Upper lobe of left lung (tissue), 6 donors: ENCODE results near the gene EPX. TPM values are rescaled to one million over a fixed set of nuclear protein-coding genes. Genes with fewer than 3 reads are reported as not detected.

ENCODE experiments used
- ATAC-seq, 2 donors: fragments of 200-7000 bp; cut with Tn5 transposase; one replicate each; pipeline ENCODE4 v1.9.1; 2022; ENCODE audit warnings: mild to moderate bottlenecking in 2 of 2, moderate library complexity in 2 of 2; ENCODE audit not compliant: low FRiP score in 2 of 2
- DNase-seq, 2 donors: peaks; one replicate each; pipeline ENCODE4 v3.0.0-alpha.2; 2019 to 2020
- H3K27ac ChIP-seq, 4 donors: fragments of 200-600 bp; sonication (generic); one replicate each; pipeline ENCODE4 v1.5.1; 2016 to 2019
- H3K27me3 ChIP-seq, 4 donors: fragments of 200-600 bp; sonication (generic); one replicate each; pipeline ENCODE4 v1.5.1; 2017 to 2019
- H3K36me3 ChIP-seq, 4 donors: fragments of 200-600 bp; sonication (generic); one replicate each; pipeline ENCODE4 v1.5.1; 2016 to 2019
- H3K4me1 ChIP-seq, 4 donors: fragments of 200-600 bp; sonication (generic); one replicate each; pipeline ENCODE4 v1.5.1; 2018 to 2019
- H3K4me3 ChIP-seq, 4 donors: fragments of 200-600 bp; sonication (generic); one replicate each; pipeline ENCODE4 v1.5.1; 2017 to 2019; ENCODE audit warnings: mild to moderate bottlenecking in 2 of 4, moderate library complexity in 1 of 4
- H3K9me3 ChIP-seq, 4 donors: fragments of 200-600 bp; sonication (generic); one replicate each; pipeline ENCODE4 v1.5.1; 2018 to 2019
- CTCF ChIP-seq, 6 experiments: fragments of 450-650 bp in 4 of 6; fragments of 200-600 bp in 2 of 6; sonication (generic) in 2 of 6; IDR thresholded peaks; one replicate each; pipeline ENCODE4 v1.5.1; 2016 to 2019; ENCODE audit warnings: antibody characterized with exemption in 6 of 6
- EP300 ChIP-seq, 4 donors: sonication (generic); formaldehyde crosslinking; IDR thresholded peaks; one replicate each; pipeline ENCODE4 v1.5.1; 2017; ENCODE audit warnings: antibody characterized with exemption in 4 of 4, control low read depth in 2 of 4
- POLR2A ChIP-seq, 4 donors: fragments of 450-650 bp; IDR thresholded peaks; one replicate each; pipeline ENCODE4 v1.5.1; 2016 to 2017; ENCODE audit warnings: antibody characterized with exemption in 4 of 4, mild to moderate bottlenecking in 2 of 4
- POLR2AphosphoS5 ChIP-seq, 2 donors: sonication (generic); formaldehyde crosslinking; IDR thresholded peaks; one replicate each; pipeline ENCODE4 v1.5.1; 2017; ENCODE audit warnings: antibody characterized with exemption in 2 of 2
- WGBS, 2 donors: methylation state at CpG; one replicate each; pipeline ENCODE4 v1.1.5; 2017 to 2018; 5-methylcytosine and 5-hydroxymethylcytosine counted together
- total RNA-seq, 6 donors: library from RNA; depleted of rRNA in 4 of 6; stranded (reverse); fragments of >200 nt in 4 of 6; gene quantifications; one replicate each; pipeline versions ENCODE4 v1.1.0 to v1.2.1, GENCODE V29; 2016 to 2021
- donor health status: DM: no; HTN: no; CAD: no; lungs with moderate emphysema.
- donor health status: DM: no; HTN: yes; CAD: no; lungs with severe emphysema.

The EPX gene
- total RNA-seq, 6 donors from 2014 or later = 0.10 TPM; not detected in 5

DNA sequence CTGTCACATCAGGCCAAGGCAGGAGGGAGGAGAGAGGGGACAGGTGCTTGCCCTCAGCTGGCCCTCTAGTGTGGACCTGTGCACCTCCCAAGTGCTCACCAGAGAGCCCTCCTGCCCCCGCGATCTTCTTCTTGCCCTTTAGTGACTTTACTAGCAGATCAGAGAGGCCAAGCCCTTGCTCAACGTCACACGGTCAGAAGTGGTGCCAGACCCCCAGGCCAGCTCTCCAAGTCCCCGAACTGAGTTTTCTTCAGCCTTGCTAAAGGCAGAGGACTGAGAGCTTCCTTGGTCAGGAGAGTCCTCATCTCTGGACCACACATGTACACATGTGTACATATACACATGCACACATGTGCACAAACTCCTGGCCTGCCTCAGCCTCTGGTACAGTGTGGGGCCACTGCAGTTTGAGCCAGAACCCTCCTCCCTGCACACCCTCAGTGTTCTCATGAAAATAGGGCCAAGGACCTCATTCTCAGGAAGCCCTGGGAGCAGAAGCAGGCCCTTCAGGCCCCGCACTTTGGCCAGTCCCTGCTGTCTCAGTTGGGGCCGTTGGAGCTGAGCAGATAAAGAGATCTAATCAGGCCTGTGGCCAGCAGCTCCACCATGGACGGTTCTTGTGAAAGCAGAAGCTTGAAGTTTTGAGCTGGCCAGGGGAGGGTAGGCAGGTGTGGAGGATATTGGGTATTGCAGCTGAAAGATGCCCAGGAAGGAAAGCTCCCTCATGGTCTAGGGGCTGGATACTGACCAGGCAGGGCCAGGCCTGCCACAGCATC, 7.4 kb upstream of the EPX start:
- Histone ChIP-seq H3K27ac (no peak overlapping the region), H3K9me3 (no peaks in the 10 kb centered on the region), H3K27me3 (no peaks in the 10 kb centered on the region), H3K36me3 (no peaks in the 10 kb centered on the region), H3K4me1 (peaks cover 0 to 9% (median 3%) of the 10 kb centered on the region in 4 donors), H3K4me3 (no peak overlapping the region)
- 77 to 81% methylated on average over 8 of the region's 8 CpGs for WGBS, 2 donors
- DNase-seq = no peak
- no peak for TF ChIP-seq CTCF (IDR thresholded peaks at IDR 0.05)
- no peak for TF ChIP-seq EP300 (IDR thresholded peaks at IDR 0.05)
- no peak for TF ChIP-seq POLR2A (IDR thresholded peaks at IDR 0.05)
- TF ChIP-seq POLR2AphosphoS5 (IDR thresholded peaks at IDR 0.05) = no peak
- ATAC-seq = no peak

- Histone ChIP-seq H3K9me3 (no peaks in the 10 kb centered on the region), H3K27ac (no peak overlapping the region), H3K4me3 (no peak overlapping the region), H3K36me3 (no peaks in the 10 kb centered on the region), H3K4me1 (peaks cover 0 to 9% (median 3%) of the 10 kb centered on the region in 4 donors), H3K27me3 (no peaks in the 10 kb centered on the region)
- ATAC-seq = no peak
- whole genome bisulfite sequencing, 2 donors = 83 to 89% methylated on average over 1 to 4 of the region's 4 CpGs
- no peak for TF ChIP-seq EP300 (IDR thresholded peaks at IDR 0.05)
- TF ChIP-seq CTCF (IDR thresholded peaks at IDR 0.05) = no peak
- no peak for TF ChIP-seq POLR2A (IDR thresholded peaks at IDR 0.05)
- DNase-seq = no peak
Measured at GRCh38 chr17:58186591-58186990, 5.9 kb upstream of the EPX start.

DNA sequence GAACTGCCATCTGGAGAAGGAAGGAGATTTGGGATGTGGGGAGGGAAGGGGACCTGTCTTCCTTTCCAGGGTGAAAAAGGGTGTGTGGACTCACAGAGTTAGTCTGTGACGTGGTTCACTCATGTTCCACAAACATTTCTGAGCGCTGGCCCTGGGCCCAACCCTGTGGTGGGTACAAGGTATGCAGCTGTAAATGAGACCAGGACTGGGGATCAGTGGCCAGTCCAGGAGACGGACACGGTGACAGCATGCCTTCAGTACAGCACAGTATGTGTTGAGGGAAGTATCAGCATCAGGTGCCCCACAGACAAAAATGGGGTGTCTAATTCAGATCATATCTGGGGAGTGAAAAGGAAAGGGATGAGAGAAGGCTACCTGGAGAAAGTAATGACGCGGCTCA, 5.5 kb upstream of the EPX start:
- H3K4me1 ChIP-seq = peaks cover 0 to 9% (median 3%) of the 10 kb centered on the region in 4 donors
- DNase-seq = no peak
- H3K27ac ChIP-seq = no peak overlapping the region
- H3K9me3 ChIP-seq = no peaks in the 10 kb centered on the region
- no peaks in the 10 kb centered on the region for H3K27me3 ChIP-seq
- ATAC-seq = no peak
- no peak overlapping the region for H3K4me3 ChIP-seq
- TF ChIP-seq EP300 (IDR thresholded peaks at IDR 0.05) (no peak), CTCF (IDR thresholded peaks at IDR 0.05) (no peak), POLR2A (IDR thresholded peaks at IDR 0.05) (no peak), POLR2AphosphoS5 (IDR thresholded peaks at IDR 0.05) (no peak)
- no peaks in the 10 kb centered on the region for H3K36me3 ChIP-seq
- 95 to 96% methylated on average over 6 of the region's 6 CpGs for WGBS, 2 donors

GRCh38 chr17:58187675-58188074, 4.9 kb upstream of the EPX start:
- Histone ChIP-seq H3K4me1 (peaks cover 0 to 9% (median 3%) of the 10 kb centered on the region in 4 donors), H3K27ac (no peak overlapping the region), H3K27me3 (no peaks in the 10 kb centered on the region), H3K36me3 (no peaks in the 10 kb centered on the region), H3K4me3 (no peak overlapping the region), H3K9me3 (no peaks in the 10 kb centered on the region)
- 46 to 57% methylated on average over 7 of the region's 7 CpGs for WGBS, 2 donors
- ATAC-seq (no peak), DNase-seq (no peak)
- TF ChIP-seq POLR2A (IDR thresholded peaks at IDR 0.05) (no peak), EP300 (IDR thresholded peaks at IDR 0.05) (no peak), POLR2AphosphoS5 (IDR thresholded peaks at IDR 0.05) (no peak), CTCF (IDR thresholded peaks at IDR 0.05) (no peak)
